Midbrain (tissue), 1 donor: ENCODE measurements around the gene KIAA2012.

Source experiments
- DNase-seq: peaks from one replicate; lab custom pipeline; 2025; lab: John Stamatoyannopoulos, UW

Gene KIAA2012

DNA sequence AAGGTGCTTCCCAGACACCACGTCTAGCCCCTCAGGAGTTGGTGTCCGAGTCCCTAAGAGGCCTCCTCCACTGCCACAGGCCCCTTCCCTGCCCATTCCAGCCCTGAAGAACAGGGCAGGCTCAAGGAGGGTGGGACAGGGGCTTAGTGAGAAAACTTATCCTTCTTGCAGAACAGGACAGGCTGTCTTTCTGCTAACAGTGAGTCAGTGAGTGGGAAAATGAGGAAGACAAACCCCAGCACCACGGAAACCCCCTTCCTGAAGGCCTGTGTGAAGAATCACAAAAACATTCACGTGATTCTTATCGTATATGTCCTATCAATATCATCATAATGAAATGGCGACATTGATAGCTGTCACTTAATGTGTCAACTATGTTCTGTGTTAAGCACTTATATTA, 29.6 kb upstream of the KIAA2012 start:
- no peak for DNase-seq

DNA sequence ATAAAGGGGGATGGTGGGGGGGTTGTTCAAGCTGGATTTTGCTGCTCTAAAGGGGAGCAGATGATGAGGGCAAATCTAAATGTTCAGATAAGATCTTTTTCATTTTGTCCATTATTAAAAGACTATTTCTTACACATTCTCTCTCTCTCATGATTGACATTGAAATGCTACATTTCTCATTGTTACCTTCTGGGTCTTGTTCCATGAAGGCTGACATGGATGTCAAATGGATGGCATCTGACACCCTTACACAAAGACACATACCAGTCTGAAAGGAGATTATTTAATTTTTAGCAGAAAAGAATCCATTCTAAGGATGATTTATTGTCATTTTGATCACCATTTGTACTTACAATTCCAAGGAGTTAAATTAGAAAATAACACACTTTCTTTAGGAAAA, 28.3 kb upstream of the KIAA2012 start:
- no peak for DNase-seq

DNA sequence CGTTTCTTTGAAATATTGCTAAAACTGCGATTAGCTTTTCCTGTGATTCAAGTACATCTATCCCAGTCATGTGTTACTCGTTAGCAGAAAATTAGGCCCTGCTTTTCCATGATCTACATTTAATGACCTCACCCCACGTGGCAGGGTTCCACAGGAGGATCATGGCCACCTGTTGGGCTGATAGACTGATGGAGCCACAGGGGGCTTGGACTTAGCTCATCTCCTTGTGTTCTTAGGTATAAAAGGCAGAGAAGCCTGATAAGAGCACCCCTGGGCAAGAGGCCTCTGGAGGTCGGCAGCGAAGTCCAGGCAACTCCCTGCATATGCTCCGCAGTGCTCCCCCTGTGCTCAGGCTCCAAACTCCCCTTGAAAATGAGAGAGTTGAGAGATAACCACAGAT, 26.5 kb upstream of the KIAA2012 start:
- DNase-seq = no peak

GRCh38 chr2:202049092-202049728, 23.8 kb upstream of the KIAA2012 start:
- DNase-seq = no peak

DNA sequence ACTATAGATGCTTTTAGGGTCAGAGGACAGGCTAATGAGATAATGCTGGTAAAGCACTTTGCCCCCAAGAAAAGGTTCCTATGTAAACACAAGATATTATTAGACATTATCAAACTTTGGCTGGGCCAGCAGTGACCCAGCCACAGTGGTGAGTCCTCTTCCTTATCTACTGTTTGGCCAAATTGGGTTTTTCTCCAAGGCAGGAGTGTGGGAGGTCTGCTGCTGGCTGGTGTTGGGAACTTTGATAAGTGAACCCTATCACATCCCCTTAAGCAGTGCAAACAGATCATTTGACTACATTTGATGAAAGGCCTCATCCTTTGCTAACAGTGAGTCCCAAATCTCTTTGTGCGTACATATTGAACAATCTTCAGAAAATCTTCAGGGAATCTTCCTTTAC, 23.2 kb upstream of the KIAA2012 start:
- DNase-seq = no peak

DNA sequence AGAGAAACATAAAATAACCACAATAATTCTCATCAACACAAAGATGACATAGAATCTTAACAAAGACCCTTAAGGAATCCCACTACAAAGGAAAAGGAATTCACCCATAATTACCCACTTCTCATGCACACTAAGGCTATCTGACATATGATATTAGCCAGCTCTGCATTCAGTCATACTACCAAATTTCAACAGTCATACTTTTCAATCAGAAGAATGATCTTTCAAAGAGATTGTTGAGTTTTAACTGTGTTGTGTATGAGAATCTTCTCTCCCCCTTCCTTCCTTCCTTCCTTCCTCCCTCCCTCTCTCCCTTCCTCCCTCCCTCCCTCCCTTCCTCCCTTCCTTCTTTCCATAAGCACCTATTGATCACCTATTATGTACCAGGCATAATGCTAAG, 22.4 kb upstream of the KIAA2012 start:
- no peak for DNase-seq

DNA sequence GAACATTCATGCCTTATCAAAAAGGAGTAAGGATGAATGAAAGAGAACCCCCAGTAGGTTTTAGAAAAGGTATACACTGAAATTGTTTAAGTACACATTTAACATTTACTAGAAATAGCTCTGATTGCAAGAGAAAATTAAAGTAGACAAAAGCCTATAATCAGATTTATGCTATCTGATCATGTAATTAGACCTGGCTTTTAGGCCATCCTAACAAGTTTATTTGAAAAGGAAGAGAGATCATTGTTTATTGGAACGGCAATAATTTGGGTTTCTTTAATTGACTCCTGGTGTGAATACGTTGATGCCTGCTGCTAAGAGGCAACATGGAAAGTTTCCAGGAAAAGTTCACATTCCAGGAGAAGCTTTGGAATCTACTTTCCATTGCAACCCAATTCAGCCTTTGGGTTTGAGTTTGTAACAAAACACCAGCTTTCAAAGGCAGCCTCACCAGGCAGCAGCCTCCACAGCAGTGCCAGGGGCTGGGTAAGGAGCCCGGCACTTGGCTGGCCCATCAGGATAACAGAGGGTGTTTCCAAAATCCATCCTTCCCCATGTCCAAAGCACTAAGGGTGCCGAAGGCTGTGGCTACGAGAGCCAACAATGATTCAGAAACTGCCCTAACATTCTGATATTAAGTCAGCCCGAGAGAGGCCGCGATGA, 21.4 kb upstream of the KIAA2012 start:
- DNase-seq = peak; percentile 25

GRCh38 chr2:202052235-202052634, 20.8 kb upstream of the KIAA2012 start:
- no peak for DNase-seq

- DNase-seq = no peak
Observed at GRCh38 chr2:202054679-202055078, 18.4 kb upstream of the KIAA2012 start.

GRCh38 chr2:202056611-202057010, 16.4 kb upstream of the KIAA2012 start:
- DNase-seq = no peak

- DNase-seq = no peak
Observed at GRCh38 chr2:202060218-202060617, 12.8 kb upstream of the KIAA2012 start.

- no peak for DNase-seq
Observed at GRCh38 chr2:202061695-202062094, 11.4 kb upstream of the KIAA2012 start.

DNA sequence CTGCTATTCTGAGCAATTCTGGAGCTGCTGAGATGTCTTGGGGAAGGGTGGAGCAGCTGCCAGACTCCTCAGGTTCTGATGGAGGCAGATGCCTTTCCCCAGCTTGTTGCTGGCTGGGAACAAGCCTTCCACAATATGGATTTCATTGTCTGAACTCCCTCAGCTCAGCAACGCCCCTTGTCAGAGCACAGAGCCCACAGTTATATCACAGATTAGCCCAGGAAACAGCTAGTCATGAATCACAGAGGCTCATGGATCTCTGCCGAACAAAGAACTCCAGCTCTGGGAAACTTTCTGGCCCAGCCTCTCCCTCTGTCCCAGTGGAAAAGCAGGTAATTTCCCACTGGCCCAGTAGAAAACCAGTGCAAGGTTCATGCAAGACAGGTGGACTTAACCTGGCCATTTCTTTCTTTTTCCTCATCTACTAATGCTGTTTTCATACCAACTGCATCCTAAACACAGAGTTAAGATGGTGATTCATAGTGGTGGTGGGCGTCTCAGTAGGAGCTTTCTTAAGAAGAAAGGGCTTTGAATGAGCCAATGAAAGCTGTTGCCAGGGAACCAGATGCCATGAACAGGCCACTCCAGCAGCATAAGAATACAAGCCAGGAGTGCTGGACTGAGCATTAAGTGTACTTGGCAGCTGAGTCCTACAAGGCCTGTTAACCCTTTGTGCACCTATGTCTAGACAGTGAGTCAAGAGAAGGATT, 8.7 kb upstream of the KIAA2012 start:
- no peak for DNase-seq

- no peak for DNase-seq
Observed at GRCh38 chr2:202064881-202065230, 8.2 kb upstream of the KIAA2012 start.

- no peak for DNase-seq
Observed at GRCh38 chr2:202065876-202066275, 7.2 kb upstream of the KIAA2012 start.

DNA sequence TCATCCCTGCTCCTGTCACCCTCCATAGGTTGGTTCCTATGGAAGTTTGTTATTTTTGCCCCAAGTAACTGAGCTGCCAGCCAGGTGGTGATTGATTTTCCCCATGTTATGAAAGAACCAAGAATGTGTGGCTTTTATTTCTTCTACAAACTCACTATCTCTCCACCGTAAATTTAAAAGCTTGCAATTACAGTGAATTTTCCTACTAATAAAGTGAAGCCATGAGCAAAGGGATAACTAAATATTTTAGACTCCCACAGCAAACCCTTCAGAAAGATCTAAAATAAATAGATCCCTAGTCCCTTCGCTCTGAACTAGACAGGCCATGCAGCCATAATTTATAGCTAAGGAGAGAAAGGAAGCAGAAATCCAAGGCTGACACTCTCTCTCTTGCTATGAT, 6.2 kb upstream of the KIAA2012 start:
- DNase-seq = no peak

DNA sequence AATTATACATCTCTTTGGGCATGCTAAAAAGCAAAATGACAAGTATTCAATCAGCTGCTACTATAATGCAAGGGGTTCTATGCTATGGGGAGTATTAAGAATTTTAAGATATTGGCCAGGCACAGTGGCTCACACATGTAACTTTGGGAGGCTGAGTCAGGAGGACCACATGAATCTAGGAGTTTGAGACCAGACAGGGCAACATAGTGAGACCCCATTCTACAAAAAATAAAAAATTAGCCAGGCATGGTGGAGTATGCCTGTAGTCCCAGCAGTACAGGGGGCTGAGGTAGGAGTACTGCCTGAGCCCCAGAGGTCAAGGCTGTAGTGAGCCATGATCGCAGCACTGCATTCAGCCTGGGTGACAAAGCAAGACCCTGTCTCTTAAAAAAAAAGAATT, 5.5 kb upstream of the KIAA2012 start:
- no peak for DNase-seq

GRCh38 chr2:202069170-202070067, 3.6 kb upstream of the KIAA2012 start:
- DNase-seq = no peak

DNA sequence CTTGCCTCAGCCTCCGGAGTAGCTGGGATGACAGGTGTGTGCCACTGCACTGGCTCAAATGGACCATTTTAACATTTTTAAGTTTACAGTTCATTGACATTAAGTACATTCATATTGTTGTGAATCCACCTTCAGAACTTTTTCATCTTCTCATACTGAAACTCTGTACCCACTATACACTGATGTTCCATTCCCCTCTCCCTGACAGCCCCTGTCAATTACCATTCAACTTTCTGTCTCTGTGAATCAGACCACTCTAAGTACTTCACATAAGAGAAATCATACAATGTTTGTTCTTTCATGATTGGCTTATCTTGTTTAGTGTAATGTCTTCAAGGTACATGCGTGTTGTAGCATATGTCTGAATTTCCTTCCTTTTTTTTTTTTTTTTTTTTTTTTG, 1.9 kb upstream of the KIAA2012 start:
- no peak for DNase-seq

- DNase-seq = no peak
Observed at GRCh38 chr2:202072226-202072625, 829 bp upstream of the KIAA2012 start.

GRCh38 chr2:202074324-202074723, 1.3 kb downstream of the KIAA2012 start:
- no peak for DNase-seq

GRCh38 chr2:202079310-202079709, 6.3 kb downstream of the KIAA2012 start:
- no peak for DNase-seq
